ENCODE results near the gene CEP170B.

GRCh38 chr14:104826861-104827176 is 38.2 kb upstream of the CEP170B start:
- TF ChIP-seq CTCF (IDR thresholded peaks at IDR 0.05) (no peak), POLR2A (IDR thresholded peaks at IDR 0.05) (no peak)
